Activated CD8-positive, alpha-beta T cell treated with anti-CD3 and anti-CD28 coated beads for 36 hours (primary cell): ENCODE results near the gene DHDH. TPM values are rescaled to one million over a fixed set of nuclear protein-coding genes. Genes with fewer than 3 reads are reported as not detected.

Source experiments
- ATAC-seq: fragments of 200-7000 bp; cut with Tn5 transposase; one replicate; pipeline ENCODE4 v1.10.0; 2021; ENCODE audit warnings: mild to moderate bottlenecking, moderate library complexity
- CTCF ChIA-PET: fragments of 350-600 bp; sonication (Branson Sonifier 250); formaldehyde crosslinking; loops from one replicate; lab custom pipeline; 2021; ENCODE audit warnings: antibody characterized with exemption; lab: Charles Lee
- POLR2A ChIA-PET: fragments of 350-600 bp; sonication (Branson Sonifier 250); formaldehyde crosslinking; loops from one replicate; lab custom pipeline; 2021; ENCODE audit warnings: antibody characterized with exemption; lab: Charles Lee
- DNase-seq: peaks from one replicate; pipeline ENCODE4 v3.0.0-alpha.2; 2020
- H3K27ac Mint-ChIP-seq: one replicate; pipeline ENCODE4 v1.8.0; 2021; ENCODE audit warnings: mild to moderate bottlenecking, mixed read lengths
- H3K27me3 Mint-ChIP-seq: one replicate; pipeline ENCODE4 v1.8.0; 2021; ENCODE audit warnings: mixed read lengths
- H3K36me3 Mint-ChIP-seq: one replicate; pipeline ENCODE4 v1.8.0; 2021; ENCODE audit warnings: low read depth, mixed read lengths
- H3K4me1 Mint-ChIP-seq: one replicate; pipeline ENCODE4 v1.8.0; 2021; ENCODE audit warnings: low read depth, mixed read lengths
- H3K4me3 Mint-ChIP-seq: one replicate; pipeline ENCODE4 v1.8.0; 2021; ENCODE audit warnings: mild to moderate bottlenecking, moderate library complexity, mixed read lengths
- H3K9me3 Mint-ChIP-seq: one replicate; pipeline ENCODE4 v1.8.0; 2021; ENCODE audit warnings: mixed read lengths
- intact Hi-C: fragments of 100-400 bp; cut with micrococcal nuclease; formaldehyde crosslinking; loops from one replicate; pipeline ENCODE4 v1.10.0; 2022
- total RNA-seq, 2 experiments: library from RNA; stranded (reverse); gene quantifications; one replicate each; pipeline ENCODE4 v1.2.3, GENCODE V29; 2021
- TF ChIP-seq, protein P1 (sequence below): fragments of 200-600 bp; IDR thresholded peaks from one replicate; pipeline ENCODE4 v1.8.0; 2022; ENCODE audit warnings: antibody characterized with exemption, mild to moderate bottlenecking

Gene DHDH
- total RNA-seq, 2 experiments from 2014 or later = 1.4 to 2.8 TPM

DNA sequence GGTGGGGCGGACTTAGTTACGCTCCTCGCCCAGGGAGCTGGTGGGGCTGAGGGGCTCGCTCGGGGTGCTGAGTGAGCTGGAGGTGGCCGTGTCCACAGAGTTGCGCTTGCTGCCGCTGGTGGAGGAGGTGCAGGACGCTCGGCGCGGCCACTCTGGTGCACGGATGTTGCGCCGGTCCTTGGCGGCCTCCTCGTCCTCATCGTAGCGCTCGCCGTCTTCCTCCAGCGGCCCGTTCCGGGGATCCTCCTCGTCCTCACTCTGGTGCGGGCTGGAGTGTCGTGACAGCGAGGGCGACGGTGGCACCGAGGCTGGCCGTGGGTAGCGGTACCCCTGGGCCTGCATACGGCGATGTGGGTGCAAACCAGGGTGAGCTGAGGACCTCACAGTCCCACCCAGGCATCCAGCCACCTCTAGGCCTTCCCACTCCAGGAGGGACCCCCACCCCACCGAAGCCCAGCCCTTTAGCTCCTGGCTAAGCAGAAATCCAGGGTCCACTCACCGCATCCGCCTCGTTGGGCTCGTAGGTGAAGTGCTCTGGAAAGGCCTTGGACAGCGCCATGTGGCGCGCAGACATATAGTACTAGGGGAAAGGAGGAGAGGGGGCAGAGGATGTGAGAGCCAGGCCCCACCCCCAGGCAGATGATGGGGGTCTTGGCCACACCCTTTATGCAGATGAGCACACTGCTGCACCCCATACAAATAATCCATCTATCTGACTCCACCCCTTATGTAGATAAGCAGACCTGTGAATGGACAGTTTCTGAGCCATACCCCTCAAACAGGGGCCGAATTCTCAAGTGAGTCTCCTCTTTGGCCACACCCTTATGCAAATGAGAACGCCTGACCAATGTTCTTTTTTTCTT lies 36.0 kb downstream of the DHDH start:
- ChIA-PET POLR2A (interaction anchor here (1.2 to 6.2 kb wide), 4 partner anchors 89 to 174 kb away, joined by 4 to 53 read pairs (median 8); partner anchors contain the start of gene PPP1R15A), CTCF (interaction anchor here (1.1 to 3.8 kb wide), 15 partner anchors 7 to 181 kb away, joined by 4 to 32 read pairs (median 12); partner anchors contain the start of genes BAX, DHDH, GYS1 and HSD17B14)
- DNase-seq (peak; percentile 26), ATAC-seq (no peak)
- intact Hi-C loops = loop anchor here (5.0 to 10.0 kb wide), 2 partner anchors 95 to 172 kb away; partner anchors contain the start of gene PPP1R15A
- Mint-ChIP-seq H3K27ac (peak overlapping the region; percentile 11), H3K4me3 (no peak overlapping the region), H3K36me3 (peaks cover 43% of the 10 kb centered on the region), H3K4me1 (peaks cover 26% of the 10 kb centered on the region), H3K9me3 (no peaks in the 10 kb centered on the region), H3K27me3 (no peaks in the 10 kb centered on the region)
- TF ChIP-seq, protein P1, sequence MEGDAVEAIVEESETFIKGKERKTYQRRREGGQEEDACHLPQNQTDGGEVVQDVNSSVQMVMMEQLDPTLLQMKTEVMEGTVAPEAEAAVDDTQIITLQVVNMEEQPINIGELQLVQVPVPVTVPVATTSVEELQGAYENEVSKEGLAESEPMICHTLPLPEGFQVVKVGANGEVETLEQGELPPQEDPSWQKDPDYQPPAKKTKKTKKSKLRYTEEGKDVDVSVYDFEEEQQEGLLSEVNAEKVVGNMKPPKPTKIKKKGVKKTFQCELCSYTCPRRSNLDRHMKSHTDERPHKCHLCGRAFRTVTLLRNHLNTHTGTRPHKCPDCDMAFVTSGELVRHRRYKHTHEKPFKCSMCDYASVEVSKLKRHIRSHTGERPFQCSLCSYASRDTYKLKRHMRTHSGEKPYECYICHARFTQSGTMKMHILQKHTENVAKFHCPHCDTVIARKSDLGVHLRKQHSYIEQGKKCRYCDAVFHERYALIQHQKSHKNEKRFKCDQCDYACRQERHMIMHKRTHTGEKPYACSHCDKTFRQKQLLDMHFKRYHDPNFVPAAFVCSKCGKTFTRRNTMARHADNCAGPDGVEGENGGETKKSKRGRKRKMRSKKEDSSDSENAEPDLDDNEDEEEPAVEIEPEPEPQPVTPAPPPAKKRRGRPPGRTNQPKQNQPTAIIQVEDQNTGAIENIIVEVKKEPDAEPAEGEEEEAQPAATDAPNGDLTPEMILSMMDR = no peak

DNA sequence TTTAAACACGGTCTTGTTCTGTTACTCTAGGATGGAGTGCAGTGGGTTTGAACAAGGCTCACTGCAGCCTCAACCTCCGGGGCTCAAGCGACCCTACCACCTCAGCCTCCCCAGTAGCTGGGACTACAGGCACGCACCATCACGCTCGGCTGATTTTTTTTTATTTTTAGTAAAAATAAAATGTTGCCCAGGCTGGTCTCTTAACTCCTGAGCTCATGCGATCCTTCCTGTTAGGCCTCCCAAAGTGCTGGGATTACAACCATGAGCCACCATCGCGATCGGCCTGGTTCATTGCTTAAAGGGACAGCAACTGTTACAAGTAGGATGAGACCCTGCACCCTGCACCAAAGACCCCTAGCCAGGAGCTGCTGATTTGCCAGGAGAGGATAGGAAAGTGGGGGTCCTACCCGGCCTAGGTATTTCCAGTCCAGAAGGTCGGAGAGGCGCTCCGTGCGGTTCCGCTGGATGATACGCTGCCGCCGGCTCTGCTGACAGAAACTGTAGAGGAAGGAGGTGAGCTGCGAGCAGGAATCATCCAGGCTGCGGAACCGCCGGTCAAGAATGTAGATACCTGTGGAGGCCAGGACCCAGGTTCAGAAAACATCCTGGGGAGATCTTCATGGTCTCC lies 36.8 kb downstream of the DHDH start:
- Mint-ChIP-seq H3K36me3 (peaks cover 43% of the 10 kb centered on the region), H3K27ac (peak overlapping the region; percentile 11), H3K9me3 (no peaks in the 10 kb centered on the region), H3K27me3 (no peaks in the 10 kb centered on the region), H3K4me3 (no peak overlapping the region), H3K4me1 (peaks cover 23% of the 10 kb centered on the region)
- POLR2A ChIA-PET = interaction anchor here (0.6 to 1.5 kb wide), 9 partner anchors 8 to 174 kb away, joined by 3 to 10 read pairs (median 4); partner anchors contain the start of genes NUCB1 and PPP1R15A
- CTCF ChIA-PET = interaction anchor here (0.6 to 2.6 kb wide), 43 partner anchors 8 to 296 kb away, joined by 3 to 32 read pairs (median 4); partner anchors contain the start of genes BAX, BCAT2, DHDH and GYS1
- DNase-seq (no peak), ATAC-seq (no peak)
- intact Hi-C loops = no loop called here
- TF ChIP-seq, protein P1 = no peak

DNA sequence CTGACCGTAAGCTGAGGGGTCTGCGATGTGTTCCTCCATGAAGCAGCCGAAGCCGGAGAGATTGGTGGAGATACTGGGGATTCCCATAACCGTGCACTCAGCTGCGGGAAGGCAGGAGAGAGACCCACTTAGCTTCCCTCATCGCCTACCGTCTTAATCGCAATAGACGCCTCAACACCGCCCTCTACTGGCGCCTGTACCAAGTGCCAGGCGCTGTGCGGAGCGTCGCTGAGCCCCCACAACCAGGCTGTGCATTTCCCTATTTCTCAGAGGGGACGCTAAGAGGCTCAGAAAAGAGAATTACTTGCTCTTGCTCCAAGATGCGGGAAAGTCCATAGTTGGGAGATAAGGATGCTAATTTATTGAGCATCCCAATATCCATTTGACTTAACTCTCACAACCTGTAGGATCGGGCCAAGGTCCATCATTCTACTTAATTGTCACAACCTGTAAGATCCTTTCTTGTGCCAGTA lies 37.5 kb downstream of the DHDH start:
- no peak overlapping the region for H3K4me3 Mint-ChIP-seq
- peak; percentile 83 for ATAC-seq
- H3K27ac Mint-ChIP-seq = peak overlapping the region; percentile 46
- peaks cover 38% of the 10 kb centered on the region for H3K36me3 Mint-ChIP-seq
- no peaks in the 10 kb centered on the region for H3K9me3 Mint-ChIP-seq
- H3K27me3 Mint-ChIP-seq = no peaks in the 10 kb centered on the region
- ChIA-PET CTCF (interaction anchor here (0.6 to 2.6 kb wide), 43 partner anchors 9 to 296 kb away, joined by 3 to 32 read pairs (median 4); partner anchors contain the start of genes BAX, BCAT2, DHDH and GYS1), POLR2A (interaction anchor here (0.6 to 1.5 kb wide), 8 partner anchors 9 to 175 kb away, joined by 3 to 10 read pairs (median 4); partner anchors contain the start of genes NUCB1 and PPP1R15A)
- H3K4me1 Mint-ChIP-seq = peaks cover 20% of the 10 kb centered on the region
- TF ChIP-seq, protein P1 = peak; percentile 95
- DNase-seq = peak; percentile 93
- intact Hi-C loops = no loop called here

DNA sequence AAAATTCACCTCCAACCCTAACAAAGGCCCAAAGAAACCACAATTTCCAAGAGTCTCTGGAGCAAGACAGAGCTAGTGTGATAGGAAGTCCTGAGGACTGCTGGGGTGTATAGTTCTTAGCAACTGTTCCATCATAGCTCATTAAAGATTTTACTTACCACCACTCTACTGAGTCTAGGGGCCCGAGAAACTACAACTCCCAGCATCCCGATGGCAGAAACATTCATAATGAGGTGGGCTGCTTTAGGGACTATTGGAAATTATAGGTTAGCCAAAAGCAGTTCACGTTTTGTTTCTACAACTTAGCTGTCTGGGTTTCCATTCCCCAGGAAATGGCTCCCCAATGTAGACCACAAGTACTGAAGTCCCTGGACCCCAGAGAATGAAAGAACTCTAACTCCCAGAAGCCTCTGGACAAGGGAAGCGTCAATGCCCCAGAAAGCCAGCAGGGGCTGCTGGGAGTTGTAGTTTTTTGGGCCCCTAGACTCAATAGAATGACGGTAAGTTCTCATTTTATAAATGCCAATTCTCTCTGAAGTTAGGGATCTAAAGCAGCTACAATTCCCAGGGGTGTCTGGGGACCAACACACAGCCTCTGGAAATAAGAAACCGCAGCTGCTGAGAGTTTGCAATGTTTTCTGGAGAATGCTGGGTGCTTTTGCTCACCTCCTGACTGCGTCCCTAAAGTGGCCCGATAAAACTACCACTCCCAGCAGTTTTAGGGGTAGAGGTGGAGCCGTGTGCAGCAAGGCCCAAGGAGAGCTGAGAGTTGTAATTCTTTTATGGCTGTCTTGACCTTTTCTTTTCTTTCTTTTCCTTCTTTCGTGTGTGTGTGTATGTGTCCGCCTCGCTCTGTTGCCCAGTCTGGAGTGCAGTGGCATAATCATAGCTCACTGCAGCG lies 42.7 kb downstream of the DHDH start:
- peaks cover 17% of the 10 kb centered on the region for H3K4me1 Mint-ChIP-seq
- ChIA-PET CTCF (interaction anchor here (0.9 to 10.0 kb wide), 10 partner anchors 9 to 188 kb away, joined by 3 to 101 read pairs (median 6); partner anchors contain the start of genes BAX, GYS1 and RUVBL2), POLR2A (interaction anchor here (1.2 to 4.9 kb wide), 3 partner anchors 10 to 16 kb away, joined by 4 to 36 read pairs (median 8); partner anchors contain the start of gene FTL)
- H3K4me3 Mint-ChIP-seq = no peak overlapping the region
- intact Hi-C loops = no loop called here
- no peaks in the 10 kb centered on the region for H3K9me3 Mint-ChIP-seq
- peaks cover 24% of the 10 kb centered on the region for H3K36me3 Mint-ChIP-seq
- ATAC-seq (peak; percentile 62), DNase-seq (peak; percentile 78)
- H3K27ac Mint-ChIP-seq = peak overlapping the region; percentile 46
- no peaks in the 10 kb centered on the region for H3K27me3 Mint-ChIP-seq
- TF ChIP-seq, protein P1 = peak; percentile 26
